ENCODE data around the gene ZNF710. TPM values are rescaled to one million over a fixed set of nuclear protein-coding genes. Genes with fewer than 3 reads are reported as not detected.
"Not testable (repeated sequence)": the region's sequence is repeated elsewhere in the genome, so short reads cannot be mapped to it uniquely, and the experiment has no call there.

ZNF710 gene
- total RNA-seq, 1 experiment from 2014 or later, result 40.7 TPM

DNA sequence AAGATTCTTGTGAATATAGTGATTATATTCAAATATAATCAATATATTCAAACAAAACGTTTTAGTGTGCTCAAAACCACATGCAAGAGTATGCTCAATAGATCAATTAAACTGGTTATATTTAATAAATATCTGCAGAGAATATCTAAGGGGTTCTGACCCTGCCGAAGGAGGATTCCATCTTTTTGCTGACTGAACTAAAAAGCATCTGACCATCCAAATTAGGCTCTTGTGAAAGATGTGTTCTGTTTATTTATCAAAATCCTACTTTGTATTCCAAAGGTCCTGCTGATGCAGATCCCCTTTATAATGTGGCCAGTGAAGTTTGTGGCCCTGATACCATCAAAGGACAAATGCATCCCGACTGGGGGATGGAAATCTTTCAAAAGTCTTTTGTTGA, 46.6 kb upstream of the ZNF710 start:
- H3K27me3 ChIP-seq (ENCODE audit: insufficient read depth, low read length), result no peaks in the 10 kb centered on the region
- H3K27ac ChIP-seq (ENCODE audit: insufficient read length, low read depth, low read length), result no peak overlapping the region
- H2BK15ac ChIP-seq (ENCODE audit: low read depth, low read length), result no peak overlapping the region
- H3K4me1 Mint-ChIP-seq, result no peaks in the 10 kb centered on the region
- H3K36me3 Mint-ChIP-seq (ENCODE audit: insufficient read depth in 1 of 3, low read depth in 3 of 3), result peaks cover 0 to 5% (median 0%) of the 10 kb centered on the region in 3 experiments; a peak in 1 of 7 replicates
- no peak overlapping the region for H2AFZ ChIP-seq (ENCODE audit: low read length)
- H4K5ac ChIP-seq (ENCODE audit: insufficient read length, low read depth, low read length), result no peak overlapping the region
- no peak overlapping the region for H3K9ac ChIP-seq (ENCODE audit: extremely low read depth, insufficient read length, low read length)
- H3K9me3 ChIP-seq (ENCODE audit: control insufficient read depth, low read depth, low read length), result no peaks in the 10 kb centered on the region
- no peak overlapping the region for H4K8ac ChIP-seq (replicated peaks; ENCODE audit: insufficient read length, low read depth, low read length)
- DNase-seq, result no peak
- WGBS (ENCODE audit: extremely low coverage, insufficient read length, low lambda C conversion rate), result no CpG with 5 or more reads among the region's 3 CpGs
- no peak overlapping the region for H2AK5ac ChIP-seq (ENCODE audit: insufficient read length, low read length)
- H3K23me2 ChIP-seq (ENCODE audit: insufficient read length, low read depth, low read length, poor library complexity, severe bottlenecking), result no peaks in the 10 kb centered on the region
- H3K56ac ChIP-seq (ENCODE audit: insufficient read length, low read depth, low read length), result no peak overlapping the region
- H2BK120ac ChIP-seq (ENCODE audit: low read depth, low read length, poor library complexity, severe bottlenecking), result no peak overlapping the region
- no peak for TF ChIP-seq CTCF (conservative IDR thresholded peaks at IDR 0.05)
- H3K23ac ChIP-seq (ENCODE audit: insufficient read length, low read depth, low read length), result no peak overlapping the region
- no peaks in the 10 kb centered on the region for H3K4me1 ChIP-seq (ENCODE audit: insufficient read depth, low read length)
- no peaks in the 10 kb centered on the region for H3K79me1 ChIP-seq (ENCODE audit: insufficient read depth, low read depth, low read length, poor library complexity, severe bottlenecking)
- H4K20me1 ChIP-seq (ENCODE audit: control insufficient read depth, insufficient read depth, insufficient read length), result no peaks in the 10 kb centered on the region
- H2BK12ac ChIP-seq (ENCODE audit: insufficient read length, low read depth, low read length), result no peak overlapping the region
- H3K9me3 Mint-ChIP-seq, result peaks cover 4 to 5% of the 10 kb centered on the region in 2 experiments; a peak in 4 of 5 replicates
- H4K91ac ChIP-seq (ENCODE audit: insufficient read length, low read depth, low read length), result no peak overlapping the region
- H3K79me2 ChIP-seq (ENCODE audit: insufficient read depth, low read length), result no peaks in the 10 kb centered on the region
- no peak overlapping the region for H3K14ac ChIP-seq (ENCODE audit: insufficient read depth, low read length)
- no peak overlapping the region for H3K27ac Mint-ChIP-seq
- no peak overlapping the region for H2BK5ac ChIP-seq (ENCODE audit: insufficient read length, low read length)
- no peak overlapping the region for H3T11ph ChIP-seq (ENCODE audit: low read length)
- H3K18ac ChIP-seq (ENCODE audit: insufficient read length, low read depth, low read length), result no peak overlapping the region
- no peak overlapping the region for H3K4me2 ChIP-seq (ENCODE audit: insufficient read depth, insufficient read length, low read length)
- H2BK20ac ChIP-seq (ENCODE audit: low read depth, low read length, poor library complexity, severe bottlenecking), result no peak overlapping the region
- no peak overlapping the region for H3K4ac ChIP-seq (ENCODE audit: low read depth, low read length)
- H3K4me3 Mint-ChIP-seq, result no peak overlapping the region
- no peaks in the 10 kb centered on the region; the same call in 1 of the 2 replicates for H3K27me3 Mint-ChIP-seq (ENCODE audit: low read depth)

DNA sequence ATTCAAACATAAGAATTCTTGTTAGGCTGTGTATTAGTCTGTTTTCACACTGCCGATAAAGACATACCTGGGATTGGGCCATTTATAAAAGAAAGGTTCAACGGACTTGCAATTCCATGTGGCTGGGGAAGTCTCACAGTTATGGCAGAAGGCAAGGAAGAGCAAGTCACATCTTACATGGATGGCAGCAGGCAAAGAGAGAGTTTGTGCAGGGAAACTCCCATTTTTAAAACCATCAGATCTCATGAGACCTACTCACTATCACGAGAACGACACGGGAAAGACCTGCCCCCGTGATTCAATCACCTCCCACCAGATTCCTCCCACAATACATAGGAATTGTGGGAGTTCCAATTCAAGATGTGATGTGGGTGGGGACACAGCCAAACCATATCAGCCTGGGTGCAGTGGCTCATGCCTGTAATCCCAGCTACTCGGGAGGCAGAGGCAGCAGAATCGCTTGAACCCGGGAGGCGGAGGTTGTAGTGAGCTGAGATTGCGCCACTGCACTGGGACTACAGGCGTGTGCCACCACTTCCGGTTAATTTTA, 45.6 kb upstream of the ZNF710 start:
- H3K4me1 Mint-ChIP-seq; H3K18ac ChIP-seq (ENCODE audit: insufficient read length, low read depth, low read length); H4K8ac ChIP-seq (replicated peaks; ENCODE audit: insufficient read length, low read depth, low read length); H2BK15ac ChIP-seq (ENCODE audit: low read depth, low read length); H3K36me3 Mint-ChIP-seq (ENCODE audit: insufficient read depth in 1 of 3, low read depth in 3 of 3); H3K9ac ChIP-seq (ENCODE audit: extremely low read depth, insufficient read length, low read length); H4K5ac ChIP-seq (ENCODE audit: insufficient read length, low read depth, low read length); H4K20me1 ChIP-seq (ENCODE audit: control insufficient read depth, insufficient read depth, insufficient read length); H3K4me1 ChIP-seq (ENCODE audit: insufficient read depth, low read length); H3K4ac ChIP-seq (ENCODE audit: low read depth, low read length); H3K9me3 Mint-ChIP-seq; H3K27ac Mint-ChIP-seq; H4K91ac ChIP-seq (ENCODE audit: insufficient read length, low read depth, low read length); H3K27me3 Mint-ChIP-seq (ENCODE audit: low read depth); H2BK5ac ChIP-seq (ENCODE audit: insufficient read length, low read length); H3K56ac ChIP-seq (ENCODE audit: insufficient read length, low read depth, low read length); H3K4me3 Mint-ChIP-seq; H3T11ph ChIP-seq (ENCODE audit: low read length); H3K27me3 ChIP-seq (ENCODE audit: insufficient read depth, low read length); H3K23ac ChIP-seq (ENCODE audit: insufficient read length, low read depth, low read length); H3K79me2 ChIP-seq (ENCODE audit: insufficient read depth, low read length); H3K9me3 ChIP-seq (ENCODE audit: control insufficient read depth, low read depth, low read length); H2AK5ac ChIP-seq (ENCODE audit: insufficient read length, low read length); H2AFZ ChIP-seq (ENCODE audit: low read length); H2BK20ac ChIP-seq (ENCODE audit: low read depth, low read length, poor library complexity, severe bottlenecking); H3K4me2 ChIP-seq (ENCODE audit: insufficient read depth, insufficient read length, low read length); H3K14ac ChIP-seq (ENCODE audit: insufficient read depth, low read length); H3K27ac ChIP-seq (ENCODE audit: insufficient read length, low read depth, low read length); DNase-seq; H3K79me1 ChIP-seq (ENCODE audit: insufficient read depth, low read depth, low read length, poor library complexity, severe bottlenecking); H2BK120ac ChIP-seq (ENCODE audit: low read depth, low read length, poor library complexity, severe bottlenecking); H3K23me2 ChIP-seq (ENCODE audit: insufficient read length, low read depth, low read length, poor library complexity, severe bottlenecking); H2BK12ac ChIP-seq (ENCODE audit: insufficient read length, low read depth, low read length): not testable (repeated sequence)
- WGBS (ENCODE audit: extremely low coverage, insufficient read length, low lambda C conversion rate), result no CpG with 5 or more reads among the region's 13 CpGs
